ENCODE measurements around the gene PRPF19. TPM values are rescaled to one million over a fixed set of nuclear protein-coding genes. Genes with fewer than 3 reads are reported as not detected.

PRPF19 gene
- total and polyA plus RNA-seq, 2 of the 13 experiments (the other 11 are each of a cell fraction or from before 2014, with no cell fraction given), result 27.4 to 91.1 TPM

- no peak for TF ChIP-seq ZXDC (CRISPR knock-in tag; IDR thresholded peaks at IDR 0.05)
- 0 out of 2 replicates have a peak, but pooled peaks have one; percentile 12 for TF ChIP-seq BATF2 (CRISPR knock-in tag; IDR thresholded peaks at IDR 0.05)
- TF ChIP-seq ZNF616 (CRISPR knock-in tag; IDR thresholded peaks at IDR 0.05; ENCODE audit: low read depth), result no peak; the same call in 1 of the 2 replicates
- TF ChIP-seq NONO (IDR thresholded peaks at IDR 0.05), result no peak
- TF ChIP-seq NONO (CRISPR knock-in tag; conservative IDR thresholded peaks at IDR 0.05), result peak; percentile 97
- no peak for TF ChIP-seq ZNF484 (CRISPR knock-in tag; IDR thresholded peaks at IDR 0.05; ENCODE audit: borderline replicate concordance, low read depth)
- 0 out of 2 replicates have a peak, but pooled peaks have one; percentile 59 for TF ChIP-seq GLI4 (CRISPR knock-in tag; IDR thresholded peaks at IDR 0.05; ENCODE audit: borderline replicate concordance)
- peak; percentile 92 for TF ChIP-seq GABPB1 (CRISPR knock-in tag; IDR thresholded peaks at IDR 0.05)
- TF ChIP-seq HOXA7 (CRISPR knock-in tag; IDR thresholded peaks at IDR 0.05), result no peak
- TF ChIP-seq TOPORS (CRISPR knock-in tag; IDR thresholded peaks at IDR 0.05), result 0 out of 2 replicates have a peak, but pooled peaks have one; percentile 33
- no peak for TF ChIP-seq HHEX (CRISPR knock-in tag; IDR thresholded peaks at IDR 0.05)
- no peak for TF ChIP-seq ZNF3 (CRISPR knock-in tag; IDR thresholded peaks at IDR 0.05)
- TF ChIP-seq NR0B2 (CRISPR knock-in tag; IDR thresholded peaks at IDR 0.05), result peak; percentile 99; the same call in 1 of the 2 replicates
- peak; percentile 80; the same call in 1 of the 2 replicates for TF ChIP-seq ZNF552 (CRISPR knock-in tag; IDR thresholded peaks at IDR 0.05; ENCODE audit: borderline replicate concordance)
- peak; percentile 94 for TF ChIP-seq ATF7 (IDR thresholded peaks at IDR 0.05)
- peak; percentile 84; the same call in 1 of the 2 replicates for TF ChIP-seq ATF7 (CRISPR knock-in tag; IDR thresholded peaks at IDR 0.05)
- no peak for TF ChIP-seq ZNF142 (CRISPR knock-in tag; IDR thresholded peaks at IDR 0.05)
- TF ChIP-seq ZNF556 (CRISPR knock-in tag; IDR thresholded peaks at IDR 0.05; ENCODE audit: borderline replicate concordance), result peak; percentile 85
- TF ChIP-seq NR2F1 (CRISPR knock-in tag; IDR thresholded peaks at IDR 0.05), result no peak
Measured at GRCh38 chr11:60841797-60842667, 64.4 kb downstream of the PRPF19 start, which contains the start of gene CCDC86 (continued).

Measured in HepG2 (cell line).